HG03064 (cell line): ENCODE measurements around the gene CATSPERZ.
A peak's percentile ranks its signal among the peaks of the same experiment; 100 is the strongest.

Source experiments
- ATAC-seq: cut with Tn5 transposase; IDR thresholded peaks from one replicate; pipeline ENCODE4 v1.9.1; 2021; ENCODE audit warnings: low read depth; ENCODE audit not compliant: unreplicated experiment

Gene CATSPERZ

DNA sequence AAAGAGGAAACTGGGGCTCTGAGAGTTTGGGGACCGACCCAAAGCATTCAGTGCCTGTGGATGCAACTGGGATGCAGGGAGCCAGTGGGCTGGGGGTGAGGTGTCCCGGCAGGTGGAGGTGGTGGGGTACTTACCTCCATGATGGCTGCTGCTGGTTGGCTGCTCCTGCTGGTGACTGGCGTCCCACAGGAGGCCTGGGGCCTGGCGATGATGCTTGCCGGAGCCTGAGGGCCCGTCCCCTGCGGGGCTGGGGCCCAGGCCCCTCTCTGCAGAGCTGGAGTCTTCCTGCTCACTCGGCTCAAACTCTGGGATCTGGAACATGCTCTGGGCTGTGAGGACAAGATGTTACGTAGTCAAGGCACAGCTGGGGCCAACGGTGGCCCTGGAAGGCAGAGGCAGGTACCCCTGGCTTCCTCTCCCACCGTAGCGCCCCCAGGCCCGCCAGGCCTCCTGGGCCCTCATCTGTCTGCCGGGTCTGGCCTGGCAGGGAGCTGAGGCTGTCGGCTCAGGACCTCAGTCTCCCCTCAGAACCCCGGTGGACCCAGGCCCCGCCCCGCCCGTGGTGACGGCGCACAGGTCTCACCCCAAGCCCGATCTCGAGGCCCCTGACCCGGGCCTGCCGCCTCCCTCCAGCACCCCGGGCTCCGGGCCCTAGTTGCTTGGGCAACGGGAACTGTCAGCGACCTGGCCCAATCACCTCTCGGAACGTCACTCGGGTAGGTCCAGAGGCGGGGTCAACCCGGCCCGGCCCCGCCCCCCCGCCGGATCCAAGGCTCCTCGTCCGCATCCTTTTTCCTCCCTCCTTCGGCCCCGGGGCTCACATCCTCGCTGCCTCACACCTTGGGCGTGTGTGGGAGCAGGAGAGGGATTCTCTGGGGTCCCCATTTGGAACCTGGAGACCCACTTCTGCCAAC lies 15.9 kb upstream of the CATSPERZ start, which contains the start of gene BAD:
TSS of gene BAD (minus strand) at position 618 of the 914 bp plus-strand sequence. CDS start at position 321, 297 bp downstream.
- ATAC-seq, result peak; percentile 50

DNA sequence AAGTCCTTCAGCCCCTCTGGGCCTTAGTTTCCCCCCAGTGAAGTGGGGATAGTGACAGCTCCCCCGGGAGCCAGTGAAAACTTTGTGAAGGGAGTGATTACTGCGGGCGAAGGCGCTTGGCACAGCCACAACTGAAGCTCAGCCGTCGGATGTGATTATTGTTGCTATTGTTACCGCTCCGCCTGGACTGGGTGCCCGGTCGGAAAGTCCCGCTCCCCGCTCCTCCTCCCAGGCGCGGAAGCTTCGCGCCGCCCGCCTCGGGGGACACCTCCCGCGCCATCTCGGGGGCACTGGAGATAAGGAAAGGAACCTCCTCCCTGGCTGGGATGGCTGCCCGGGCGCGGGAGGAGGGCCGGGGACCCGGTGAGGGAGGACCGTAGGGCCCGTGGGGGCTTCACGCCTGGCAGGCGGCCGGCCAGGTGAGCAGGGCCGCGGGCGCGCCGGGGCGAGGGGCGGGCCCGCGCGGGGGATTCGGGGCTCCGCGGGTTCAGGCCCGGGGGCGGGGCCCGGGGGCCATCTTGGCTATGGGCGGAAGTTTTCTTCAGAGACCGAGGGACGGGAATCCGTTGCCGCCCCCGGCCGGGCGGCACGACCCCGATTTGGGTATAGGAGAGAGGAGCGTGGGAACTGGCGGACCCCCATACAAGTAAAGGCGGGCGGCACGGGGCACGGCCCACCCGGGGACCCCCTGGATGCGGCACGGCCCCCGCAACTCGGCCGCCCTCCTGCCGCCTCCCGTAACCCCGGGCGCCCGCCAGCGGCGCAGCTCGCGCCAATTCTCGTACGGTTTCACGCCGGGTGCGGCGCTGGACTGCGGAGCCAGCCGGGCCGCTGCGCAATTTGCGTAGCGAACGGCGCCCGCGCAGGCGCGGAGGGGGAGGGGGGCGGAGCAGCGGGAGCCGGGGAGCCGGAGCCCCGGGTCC lies 14.9 kb upstream of the CATSPERZ start, which contains the start of gene GPR137:
TSS of gene GPR137 (plus strand) at position 887 of the 923 bp plus-strand sequence. CDS start 677 bp downstream, outside the sequence.
- ATAC-seq, result peak; percentile 58

GRCh38 chr11:64285885-64286800 lies 14.0 kb upstream of the CATSPERZ start:
- no peak for ATAC-seq

- no peak for ATAC-seq
Observed at GRCh38 chr11:64286801-64287159, 13.4 kb upstream of the CATSPERZ start.

DNA sequence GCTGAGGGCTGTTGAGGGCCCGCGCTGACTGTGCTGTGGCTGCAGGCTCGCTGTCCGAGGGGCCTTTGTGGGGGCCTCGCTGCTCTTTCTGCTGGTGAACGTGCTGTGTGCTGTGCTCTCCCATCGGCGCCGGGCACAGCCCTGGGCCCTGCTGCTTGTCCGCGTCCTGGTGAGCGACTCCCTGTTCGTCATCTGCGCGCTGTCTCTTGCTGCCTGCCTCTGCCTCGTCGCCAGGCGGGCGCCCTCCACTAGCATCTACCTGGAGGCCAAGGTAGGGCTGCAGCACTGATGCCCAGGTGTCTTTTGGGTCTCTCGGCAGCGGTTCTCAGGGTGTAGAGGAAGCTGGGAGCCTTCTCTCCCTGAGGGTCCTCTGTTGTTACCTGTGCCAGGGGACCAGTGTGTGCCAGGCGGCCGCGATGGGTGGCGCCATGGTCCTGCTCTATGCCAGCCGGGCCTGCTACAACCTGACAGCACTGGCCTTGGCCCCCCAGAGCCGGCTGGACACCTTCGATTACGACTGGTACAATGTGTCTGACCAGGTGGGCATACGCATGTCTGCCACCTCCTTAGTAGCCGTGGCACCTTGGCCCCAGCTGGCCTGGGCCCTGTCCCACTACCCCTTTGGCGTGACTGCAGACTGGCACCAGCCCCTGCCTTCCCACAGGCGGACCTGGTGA lies 12.3 kb upstream of the CATSPERZ start:
- no peak for ATAC-seq

DNA sequence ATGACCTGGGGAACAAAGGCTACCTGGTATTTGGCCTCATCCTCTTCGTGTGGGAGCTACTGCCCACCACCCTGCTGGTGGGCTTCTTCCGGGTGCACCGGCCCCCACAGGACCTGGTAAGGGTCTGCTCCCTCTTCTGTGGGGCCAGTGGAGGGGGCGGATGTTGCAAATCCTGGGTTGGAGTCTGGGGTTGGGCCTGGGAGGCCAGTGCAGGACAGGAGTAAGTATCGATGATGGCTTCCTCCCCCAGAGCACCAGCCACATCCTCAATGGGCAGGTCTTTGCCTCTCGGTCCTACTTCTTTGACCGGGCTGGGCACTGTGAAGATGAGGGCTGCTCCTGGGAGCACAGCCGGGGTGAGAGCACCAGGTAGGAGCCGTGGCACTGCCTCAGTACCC lies 11.8 kb upstream of the CATSPERZ start:
- no peak for ATAC-seq

DNA sequence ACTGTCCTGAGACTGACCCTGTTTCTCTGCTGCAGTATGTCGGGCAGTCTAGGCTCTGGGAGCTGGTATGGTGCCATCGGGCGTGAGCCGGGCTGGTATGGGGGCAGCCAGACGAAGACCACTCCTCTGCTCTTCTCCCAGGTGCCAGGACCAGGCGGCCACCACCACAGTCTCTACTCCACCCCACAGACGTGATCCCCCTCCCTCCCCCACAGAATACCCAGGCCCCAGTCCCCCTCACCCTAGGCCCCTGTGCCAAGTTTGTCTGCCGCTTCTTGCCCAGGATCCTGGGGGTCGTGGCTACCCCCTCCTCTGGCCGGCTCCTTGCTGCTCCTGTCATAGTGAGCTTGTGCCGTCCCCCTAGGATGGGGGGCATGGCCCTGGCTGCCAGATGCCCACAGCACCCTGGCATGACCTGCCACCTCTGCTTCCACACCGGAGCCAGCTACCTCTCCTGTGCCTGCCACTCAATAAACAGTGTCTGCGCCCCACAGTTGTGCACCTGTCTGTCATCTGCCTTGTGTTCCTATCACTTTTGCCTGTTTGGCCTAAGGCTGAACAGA lies 11.1 kb upstream of the CATSPERZ start:
- ATAC-seq, result no peak

- ATAC-seq, result no peak
Observed at GRCh38 chr11:64290352-64291261, 9.6 kb upstream of the CATSPERZ start.

GRCh38 chr11:64291262-64291751 lies 8.9 kb upstream of the CATSPERZ start, which contains the start of gene KCNK4:
Gene KCNK4 (plus strand): TSS chr11:64291302. CDS start chr11:64293019, 1,717 bp downstream.
- no peak for ATAC-seq

GRCh38 chr11:64291752-64292459 lies 8.3 kb upstream of the CATSPERZ start:
- no peak for ATAC-seq

GRCh38 chr11:64292460-64293254 lies 7.5 kb upstream of the CATSPERZ start:
- no peak for ATAC-seq

- ATAC-seq, result no peak
Observed at GRCh38 chr11:64294774-64295173, 5.4 kb upstream of the CATSPERZ start.

- no peak for ATAC-seq
Observed at GRCh38 chr11:64295760-64296159, 4.4 kb upstream of the CATSPERZ start.

DNA sequence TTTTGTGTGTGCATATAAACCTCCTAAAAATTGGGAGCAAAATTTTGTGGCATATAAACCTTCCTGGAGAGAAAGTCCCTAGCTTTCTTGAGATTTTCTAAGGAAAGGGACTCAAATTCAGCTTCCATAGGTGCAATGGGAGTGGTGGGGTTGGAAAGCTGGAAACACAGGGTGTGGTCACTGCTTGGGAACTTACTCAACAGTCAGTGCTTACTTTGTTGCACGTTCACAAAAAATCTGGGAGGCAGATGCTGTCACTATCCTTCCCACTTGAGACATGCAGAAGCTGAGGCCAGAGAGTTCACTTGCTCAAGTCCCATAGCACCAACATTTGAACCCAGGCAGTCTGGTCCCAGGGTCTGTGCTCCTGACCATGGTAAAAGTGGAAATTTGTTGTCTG lies 3.9 kb upstream of the CATSPERZ start:
- no peak for ATAC-seq

DNA sequence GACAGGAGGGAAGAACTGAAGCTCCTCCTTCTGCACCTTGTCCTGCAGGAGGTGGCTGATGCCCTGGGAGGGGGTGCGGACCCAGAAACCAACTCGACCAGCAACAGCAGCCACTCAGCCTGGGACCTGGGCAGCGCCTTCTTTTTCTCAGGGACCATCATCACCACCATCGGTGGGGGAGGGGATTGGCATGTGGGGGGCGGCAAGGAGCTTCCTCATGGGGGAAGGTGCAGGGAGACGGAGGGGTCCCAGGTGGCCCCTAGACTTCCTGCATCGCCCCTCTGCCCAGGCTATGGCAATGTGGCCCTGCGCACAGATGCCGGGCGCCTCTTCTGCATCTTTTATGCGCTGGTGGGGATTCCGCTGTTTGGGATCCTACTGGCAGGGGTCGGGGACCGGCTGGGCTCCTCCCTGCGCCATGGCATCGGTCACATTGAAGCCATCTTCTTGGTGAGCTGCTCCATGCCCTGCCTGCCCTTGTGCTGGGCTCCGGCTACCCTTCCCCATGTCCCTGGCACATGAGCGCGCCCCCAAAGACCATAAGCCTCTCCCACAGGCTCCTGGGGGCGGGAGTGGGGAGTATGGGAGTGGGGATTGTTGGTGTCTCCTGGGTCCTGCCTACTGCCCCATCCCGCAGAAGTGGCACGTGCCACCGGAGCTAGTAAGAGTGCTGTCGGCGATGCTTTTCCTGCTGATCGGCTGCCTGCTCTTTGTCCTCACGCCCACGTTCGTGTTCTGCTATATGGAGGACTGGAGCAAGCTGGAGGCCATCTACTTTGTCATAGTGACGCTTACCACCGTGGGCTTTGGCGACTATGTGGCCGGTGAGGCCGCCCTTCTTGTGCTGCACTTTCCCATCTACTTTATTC lies 3.1 kb upstream of the CATSPERZ start:
- no peak for ATAC-seq
